HEK293 (cell line): ENCODE measurements around the gene G6PD.

Experiments
- CTCF ChIA-PET: fragments of 350-600 bp; formaldehyde crosslinking; extraction: SDS; loops from one replicate; lab custom pipeline; 2021; ENCODE audit warnings: antibody characterized with exemption; lab: Yijun Ruan, JAX
- POLR2A ChIA-PET: fragments of 300-600 bp; formaldehyde crosslinking; extraction: SDS; loops from one replicate; lab custom pipeline; 2020; ENCODE audit warnings: antibody characterized with exemption, inconsistent platforms; lab: Yijun Ruan, JAX
- H3K27ac ChIP-seq: fragments of 200-500 bp; sonication (Bioruptor generic); 2 replicates; pipeline ENCODE4 v1.5.1; 2014; ENCODE audit warnings: low read depth, low read length, control low read depth, inconsistent platforms; ENCODE audit errors: extremely low read depth
- H3K36me3 ChIP-seq, 2 experiments: fragments of 200-500 bp in 1 of 2; sonication (Bioruptor generic) in 1 of 2; 1 replicate in 1 of 2; 2 replicates in 1 of 2; pipeline ENCODE4 v1.5.1; 2014 to 2017; ENCODE audit warnings: inconsistent platforms in 2 of 2, low read length in 2 of 2; ENCODE audit not compliant: control insufficient read depth in 2 of 2, insufficient read depth in 1 of 2
- H3K4me1 ChIP-seq: fragments of 200-500 bp; sonication (Bioruptor generic); 2 replicates; pipeline ENCODE4 v1.5.1; 2014; ENCODE audit warnings: mild to moderate bottlenecking, low read length, inconsistent platforms; ENCODE audit not compliant: control insufficient read depth, insufficient read depth
- H3K4me3 ChIP-seq: 2 replicates; pipeline ENCODE4 v1.5.1; 2011; ENCODE audit warnings: low read depth, mild to moderate bottlenecking, control low read depth, low read length, moderate library complexity
- H3K9me3 ChIP-seq: fragments of 200-500 bp; sonication (Bioruptor generic); 2 replicates; pipeline ENCODE4 v1.5.1; 2014; ENCODE audit warnings: low read depth, low read length, inconsistent platforms; ENCODE audit not compliant: control insufficient read depth, insufficient read depth
- EGR2 ChIP-seq: fragments of 450-650 bp; formaldehyde crosslinking; IDR thresholded peaks from 2 replicates; pipeline ENCODE4 v1.5.1; 2016; ENCODE audit warnings: low read depth, missing biosample characterization, missing genetic modification characterization
- GLIS2 ChIP-seq: fragments of 450-650 bp; formaldehyde crosslinking; IDR thresholded peaks from 2 replicates; pipeline ENCODE4 v1.5.1; 2016; ENCODE audit warnings: missing biosample characterization, missing genetic modification characterization
- HIC1 ChIP-seq: fragments of 450-650 bp; formaldehyde crosslinking; IDR thresholded peaks from 2 replicates; pipeline ENCODE4 v1.5.1; 2016; ENCODE audit warnings: missing biosample characterization, missing genetic modification characterization
- KLF7 ChIP-seq: fragments of 450-650 bp; formaldehyde crosslinking; IDR thresholded peaks from 2 replicates; pipeline ENCODE4 v1.5.1; 2016; ENCODE audit warnings: missing biosample characterization, missing genetic modification characterization, borderline replicate concordance
- KLF8 ChIP-seq: fragments of 450-650 bp; formaldehyde crosslinking; IDR thresholded peaks from 2 replicates; pipeline ENCODE4 v1.5.1; 2016; ENCODE audit warnings: missing biosample characterization, missing genetic modification characterization
- KLF9 ChIP-seq: fragments of 450-650 bp; formaldehyde crosslinking; IDR thresholded peaks from 2 replicates; pipeline ENCODE4 v1.5.1; 2016; ENCODE audit warnings: missing biosample characterization, missing genetic modification characterization, low read depth
- PATZ1 ChIP-seq: fragments of 450-650 bp; formaldehyde crosslinking; IDR thresholded peaks from 2 replicates; pipeline ENCODE4 v1.5.1; 2016; ENCODE audit warnings: missing biosample characterization, missing genetic modification characterization
- PRDM10 ChIP-seq: fragments of 450-650 bp; formaldehyde crosslinking; IDR thresholded peaks from 2 replicates; pipeline ENCODE4 v1.5.1; 2016; ENCODE audit warnings: missing biosample characterization, missing genetic modification characterization
- SP2 ChIP-seq: fragments of 450-650 bp; formaldehyde crosslinking; IDR thresholded peaks from 2 replicates; pipeline ENCODE4 v1.5.1; 2016; ENCODE audit warnings: missing biosample characterization, missing genetic modification characterization
- TSHZ1 ChIP-seq: fragments of 450-650 bp; formaldehyde crosslinking; IDR thresholded peaks from 2 replicates; pipeline ENCODE4 v1.5.1; 2016; ENCODE audit warnings: missing biosample characterization, missing genetic modification characterization, borderline replicate concordance
- WT1 ChIP-seq: fragments of 450-650 bp; formaldehyde crosslinking; IDR thresholded peaks from 2 replicates; pipeline ENCODE4 v1.5.1; 2016; ENCODE audit warnings: missing biosample characterization, missing genetic modification characterization
- ZBTB17 ChIP-seq: fragments of 450-650 bp; formaldehyde crosslinking; IDR thresholded peaks from 2 replicates; pipeline ENCODE4 v1.5.1; 2016; ENCODE audit warnings: missing biosample characterization, missing genetic modification characterization
- ZBTB20 ChIP-seq: fragments of 450-650 bp; formaldehyde crosslinking; IDR thresholded peaks from 2 replicates; pipeline ENCODE4 v1.5.1; 2016; ENCODE audit warnings: missing biosample characterization, missing genetic modification characterization
- ZBTB7A ChIP-seq: fragments of 450-650 bp; formaldehyde crosslinking; IDR thresholded peaks from 2 replicates; pipeline ENCODE4 v1.5.1; 2016; ENCODE audit warnings: low read depth, missing biosample characterization, missing genetic modification characterization
- ZBTB8A ChIP-seq: fragments of 450-650 bp; formaldehyde crosslinking; IDR thresholded peaks from 2 replicates; pipeline ENCODE4 v1.5.1; 2016; ENCODE audit warnings: missing biosample characterization, missing genetic modification characterization
- ZEB2 ChIP-seq: fragments of 450-650 bp; formaldehyde crosslinking; IDR thresholded peaks from 2 replicates; pipeline ENCODE4 v1.5.1; 2016; ENCODE audit warnings: missing biosample characterization, missing genetic modification characterization
- ZFHX2 ChIP-seq: fragments of 450-650 bp; formaldehyde crosslinking; conservative IDR thresholded peaks from 2 replicates; pipeline ENCODE4 v1.5.1; 2016; ENCODE audit warnings: missing biosample characterization, missing genetic modification characterization
- ZNF157 ChIP-seq: fragments of 450-650 bp; formaldehyde crosslinking; IDR thresholded peaks from 2 replicates; pipeline ENCODE4 v1.5.1; 2016; ENCODE audit warnings: missing biosample characterization, missing genetic modification characterization
- ZNF239 ChIP-seq: fragments of 450-650 bp; formaldehyde crosslinking; IDR thresholded peaks from 2 replicates; pipeline ENCODE4 v1.5.1; 2016; ENCODE audit warnings: missing biosample characterization, missing genetic modification characterization
- ZNF423 ChIP-seq: fragments of 450-650 bp; formaldehyde crosslinking; IDR thresholded peaks from 2 replicates; pipeline ENCODE4 v1.5.1; 2016; ENCODE audit warnings: missing biosample characterization, missing genetic modification characterization
- ZNF544 ChIP-seq: fragments of 450-650 bp; formaldehyde crosslinking; IDR thresholded peaks from 2 replicates; pipeline ENCODE4 v1.5.0; 2017; ENCODE audit warnings: missing biosample characterization, missing genetic modification characterization
- ZNF692 ChIP-seq: fragments of 450-650 bp; formaldehyde crosslinking; IDR thresholded peaks from 2 replicates; pipeline ENCODE4 v1.5.1; 2016; ENCODE audit warnings: missing biosample characterization, missing genetic modification characterization

G6PD gene

GRCh38 chrX:154486396-154487207, 60.0 kb downstream of the G6PD start, which contains the start of gene UBL4A:
Gene UBL4A (minus strand): TSS chrX:154486615. CDS start chrX:154486584, 31 bp downstream.
- Histone ChIP-seq H3K36me3 (peaks cover 0 to 38% of the 10 kb centered on the region in 2 experiments; a peak in 1 of 3 replicates), H3K27ac (peak within 1 kb of the TSS; percentile 94; the same call in 1 of the 2 replicates), H3K9me3 (no peaks in the 10 kb centered on the region; the same call in 1 of the 2 replicates), H3K4me3 (peak within 1 kb of the TSS; percentile 55), H3K4me1 (no peaks in the 10 kb centered on the region; the same call in 1 of the 2 replicates)
- ChIA-PET CTCF (interaction anchor here (0.6 to 2.1 kb wide), 6 partner anchors 9 to 732 kb away, joined by 3 to 6 read pairs (median 4); no protein-coding TSS in a partner anchor), POLR2A (interaction anchor here (0.7 to 3.1 kb wide), 12 partner anchors 8 to 116 kb away, joined by 3 to 10 read pairs (median 4); partner anchors contain the start of genes FAM3A, LAGE3, PLXNA3 and RPL10)
- TF ChIP-seq HIC1 (peak; percentile 68; the same call in 1 of the 2 replicates), ZNF544 (tag by site-specific recombination) (no peak), ZBTB17 (tag by site-specific recombination) (peak; percentile 54; the same call in 1 of the 2 replicates), ZNF692 (tag by site-specific recombination) (peak; percentile 51; the same call in 1 of the 2 replicates), ZBTB8A (0 out of 2 replicates have a peak, but pooled peaks have one; percentile 9), KLF8 (tag by site-specific recombination) (peak; percentile 84), ZBTB7A (tag by site-specific recombination) (0 out of 2 replicates have a peak, but pooled peaks have one; percentile 20), ZEB2 (peak; percentile 68), WT1 (peak; percentile 67; the same call in 1 of the 2 replicates), ZNF423 (tag by site-specific recombination) (peak; percentile 45; the same call in 1 of the 2 replicates), ZNF157 (tag by site-specific recombination) (no peak), ZFHX2 (peak; percentile 99), TSHZ1 (no peak), KLF9 (tag by site-specific recombination) (peak; percentile 67), GLIS2 (peak; percentile 98), KLF7 (tag by site-specific recombination) (no peak), PATZ1 (tag by site-specific recombination) (peak; percentile 88), PRDM10 (tag by site-specific recombination) (peak; percentile 96), ZNF239 (tag by site-specific recombination) (no peak), SP2 (tag by site-specific recombination) (peak; percentile 78), ZBTB20 (tag by site-specific recombination) (peak; percentile 24; the same call in 1 of the 2 replicates), EGR2 (tag by site-specific recombination) (peak; percentile 96)
